T-helper 1 cell (primary cell): ENCODE measurements around the gene HES5.
A peak's percentile ranks its signal among the peaks of the same experiment; 100 is the strongest.

Experiments used
- DNase-seq, 5 donors: peaks; one replicate each; pipeline ENCODE4 v3.0.0-alpha.2; 2012 to 2020

Gene HES5

GRCh38 chr1:2499986-2500596 is 30.0 kb downstream of the HES5 start:
- DNase-seq = peak in 1 of 5 donors; percentile 63

- DNase-seq = no peak
Measured at GRCh38 chr1:2499260-2499659, 30.8 kb downstream of the HES5 start.

- DNase-seq = no peak
Measured at GRCh38 chr1:2498648-2499047, 31.4 kb downstream of the HES5 start.

- no peak for DNase-seq
Measured at GRCh38 chr1:2497891-2498290, 32.2 kb downstream of the HES5 start.

GRCh38 chr1:2496746-2497145 is 33.3 kb downstream of the HES5 start:
- DNase-seq = no peak

GRCh38 chr1:2496087-2496622 is 33.9 kb downstream of the HES5 start:
- DNase-seq = no peak

DNA sequence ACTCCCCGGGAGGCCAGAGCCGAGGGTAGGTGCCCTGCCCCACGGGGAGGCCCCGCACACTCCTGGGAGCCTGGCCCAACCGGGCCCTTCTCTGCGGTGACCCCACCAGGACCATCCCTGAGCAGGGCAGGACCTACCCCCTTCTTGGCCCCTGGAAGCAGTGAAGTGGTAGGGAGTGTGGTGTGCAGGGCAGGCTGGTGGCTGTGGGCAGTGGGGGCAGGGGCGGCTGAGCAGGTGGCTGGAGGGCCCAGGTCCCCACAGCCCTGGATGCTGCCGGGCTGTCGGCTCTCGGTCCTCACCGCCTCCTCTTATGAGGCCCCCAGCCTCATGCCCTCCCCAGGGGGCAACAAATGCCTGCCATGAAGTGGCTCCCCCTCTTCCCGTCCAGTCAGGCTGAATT is 34.5 kb downstream of the HES5 start:
- no peak for DNase-seq

DNA sequence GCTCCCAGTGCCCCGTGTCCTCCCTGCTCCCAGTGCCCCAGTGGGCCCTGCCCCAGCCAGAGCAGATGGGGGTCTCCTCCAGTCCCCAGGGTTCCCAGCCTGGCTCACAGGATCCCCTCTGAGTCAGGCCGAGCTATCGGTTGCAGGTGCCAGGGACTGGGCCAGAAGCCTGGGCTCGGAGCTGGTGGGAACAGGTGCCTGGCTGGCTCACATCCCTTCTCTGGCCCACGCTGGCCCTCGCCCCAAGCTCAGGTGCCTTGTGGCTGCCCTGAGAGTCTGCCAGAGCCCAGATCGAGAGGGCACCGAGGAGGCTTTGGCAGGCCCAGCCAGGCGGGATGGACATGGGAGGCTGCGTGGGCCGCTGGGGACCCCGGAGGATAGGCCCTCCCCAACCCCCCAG is 35.0 kb downstream of the HES5 start:
- DNase-seq = no peak

- DNase-seq = no peak
Measured at GRCh38 chr1:2494323-2494693, 35.8 kb downstream of the HES5 start.

DNA sequence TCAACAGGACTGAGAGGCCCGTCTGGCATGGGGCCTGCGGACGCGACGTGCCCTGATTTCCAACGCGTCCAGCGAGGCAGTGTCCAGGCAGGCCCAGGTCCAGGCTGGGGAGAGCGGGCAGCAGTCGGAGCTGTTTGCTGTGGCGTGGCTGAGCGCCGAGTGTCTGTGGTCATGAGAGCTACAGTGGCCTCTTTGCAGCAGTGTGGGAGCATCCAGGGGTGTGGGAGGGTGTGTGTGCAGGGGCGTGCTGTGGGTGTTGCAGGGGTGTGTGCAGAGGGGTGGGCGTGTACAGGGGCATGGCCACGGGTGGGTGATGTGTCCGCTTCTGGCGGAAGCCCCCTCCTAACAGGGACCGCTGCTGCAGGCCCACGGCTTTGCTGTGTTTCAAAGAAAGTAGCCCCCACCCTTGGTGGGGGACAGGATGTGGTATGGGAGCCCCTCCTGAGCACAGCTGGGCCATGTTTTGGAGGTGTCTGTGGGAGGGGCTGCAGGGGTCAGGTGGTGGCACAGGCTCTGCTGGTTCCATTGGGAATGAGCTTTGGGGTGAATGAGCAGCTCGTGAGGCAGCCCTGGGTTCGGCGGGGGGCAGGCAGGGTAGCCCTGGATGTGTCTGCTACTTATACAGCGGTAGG is 36.3 kb downstream of the HES5 start:
- DNase-seq = no peak

DNA sequence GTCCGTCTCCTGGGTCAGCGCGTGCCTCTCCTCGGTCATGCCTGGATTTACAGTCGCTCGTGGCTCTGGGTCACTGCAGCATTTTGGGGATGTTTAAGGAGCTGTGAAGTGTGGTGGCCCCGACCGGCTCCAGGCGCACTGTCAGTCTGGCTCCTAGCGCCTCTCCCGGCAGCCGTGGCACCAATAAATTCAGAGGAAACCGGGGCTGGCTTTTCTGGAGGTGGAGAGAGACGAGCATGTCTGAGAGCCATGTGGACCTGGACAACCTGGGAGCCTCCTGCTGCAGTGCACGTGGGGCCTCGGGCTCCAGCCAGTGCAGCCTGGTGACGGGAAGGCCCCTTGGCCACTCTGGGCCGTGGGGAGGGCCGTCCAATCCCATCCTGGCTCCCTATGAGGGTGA is 36.8 kb downstream of the HES5 start:
- DNase-seq = no peak

DNA sequence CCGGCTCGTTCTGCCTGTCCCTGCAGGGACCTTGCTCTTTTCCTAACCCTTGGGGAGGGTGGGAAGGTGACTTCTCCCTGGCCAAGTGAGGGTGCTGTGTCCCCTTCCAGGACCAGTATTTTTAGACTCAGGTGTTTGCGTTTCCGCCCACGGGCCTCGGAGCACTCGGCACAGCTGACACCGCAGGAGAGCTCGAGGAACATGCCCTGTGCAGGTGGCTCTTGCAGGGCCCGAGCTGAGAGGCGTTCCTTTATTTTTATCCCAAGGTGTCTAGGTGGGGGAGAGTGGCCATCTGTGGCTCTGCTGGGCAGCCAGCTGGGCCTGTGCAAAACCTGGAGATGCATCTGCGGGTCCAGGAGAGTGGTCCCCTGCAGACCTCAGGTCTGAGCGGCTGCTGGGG is 38.0 kb downstream of the HES5 start:
- DNase-seq = no peak

DNA sequence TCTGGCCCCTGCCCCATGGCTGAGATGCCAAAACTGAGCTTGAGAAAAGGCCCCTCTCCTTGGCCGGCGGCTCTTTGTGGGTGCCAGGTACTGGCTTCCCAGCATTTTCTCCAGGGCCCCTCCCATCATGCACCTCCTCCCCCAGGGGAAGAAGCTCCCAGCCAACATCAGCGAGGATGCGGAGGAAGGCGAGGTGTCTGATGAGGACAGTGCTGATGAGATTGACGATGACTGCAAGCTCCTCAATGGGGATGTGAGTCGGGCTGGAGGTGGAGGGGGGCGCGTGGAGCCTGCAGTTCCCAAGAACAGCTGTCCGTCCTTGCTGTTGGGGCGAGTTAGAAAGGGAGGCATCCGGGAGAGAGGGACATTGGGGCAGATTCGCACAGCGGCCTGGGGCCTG is 40.4 kb downstream of the HES5 start:
- no peak for DNase-seq

GRCh38 chr1:2488688-2489087 is 41.4 kb downstream of the HES5 start:
- DNase-seq = no peak

GRCh38 chr1:2486558-2486957 is 43.5 kb downstream of the HES5 start:
- DNase-seq = no peak

- DNase-seq = no peak
Measured at GRCh38 chr1:2486041-2486440, 44.0 kb downstream of the HES5 start.

DNA sequence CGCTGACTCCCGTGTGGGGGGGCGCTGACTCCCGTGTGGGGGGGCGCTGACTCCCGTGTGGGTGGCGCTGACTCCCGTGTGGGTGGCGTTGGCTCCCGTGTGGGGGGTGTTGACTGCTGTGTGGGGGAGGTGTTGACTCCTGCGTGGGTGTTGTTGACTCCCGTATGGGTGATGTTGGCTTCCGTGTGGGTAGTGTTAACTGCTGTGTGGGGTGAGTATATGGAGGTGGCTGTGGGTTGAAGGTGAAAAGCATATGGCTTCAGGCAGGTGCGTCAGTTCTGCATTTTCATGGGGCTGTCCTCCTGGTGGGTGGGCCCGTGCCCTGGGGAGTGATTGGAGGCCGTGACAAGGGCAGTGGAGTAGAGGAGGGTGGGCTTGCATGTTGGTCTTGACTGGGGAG is 46.1 kb downstream of the HES5 start:
- no peak for DNase-seq

DNA sequence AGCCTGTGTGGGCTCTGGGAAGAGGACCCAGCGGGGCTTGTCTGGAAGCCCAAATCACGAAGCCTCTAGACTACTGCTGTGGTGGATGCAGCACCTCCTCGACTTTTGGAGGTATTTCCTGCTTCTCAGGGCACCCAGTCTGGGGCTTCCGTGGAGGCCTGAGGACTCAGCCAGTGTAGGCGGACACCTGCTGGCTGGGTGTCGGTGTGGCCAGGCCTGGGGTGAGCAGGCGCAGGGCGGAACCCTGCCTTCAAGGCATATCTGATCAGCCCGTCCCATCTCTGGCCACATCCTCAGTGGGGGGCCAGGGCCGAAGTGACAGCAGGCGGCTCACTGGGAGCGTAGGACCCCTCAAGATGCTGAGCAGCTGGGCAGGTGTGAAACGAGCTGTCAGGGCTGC is 47.0 kb downstream of the HES5 start:
- no peak for DNase-seq

DNA sequence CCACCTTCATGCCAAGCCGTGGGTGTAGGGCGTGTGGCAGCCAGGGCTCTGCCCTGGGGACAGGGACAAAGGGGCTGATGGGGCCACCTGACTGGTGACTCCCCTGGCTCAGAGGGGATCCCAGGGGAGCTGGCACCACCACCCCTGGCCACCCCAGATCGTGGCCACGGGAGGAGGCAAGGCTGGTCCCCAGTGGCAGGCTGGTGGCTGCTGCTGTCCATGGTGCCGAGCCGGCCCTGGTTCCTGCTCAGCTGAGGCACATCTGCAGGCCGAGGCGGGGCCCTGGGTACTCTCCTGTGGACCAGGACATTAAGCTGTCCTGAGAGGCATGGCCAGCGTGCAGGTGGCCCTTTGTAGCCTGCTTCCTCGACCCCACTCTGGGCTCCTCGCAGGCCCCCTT is 47.5 kb downstream of the HES5 start:
- DNase-seq = no peak

DNA sequence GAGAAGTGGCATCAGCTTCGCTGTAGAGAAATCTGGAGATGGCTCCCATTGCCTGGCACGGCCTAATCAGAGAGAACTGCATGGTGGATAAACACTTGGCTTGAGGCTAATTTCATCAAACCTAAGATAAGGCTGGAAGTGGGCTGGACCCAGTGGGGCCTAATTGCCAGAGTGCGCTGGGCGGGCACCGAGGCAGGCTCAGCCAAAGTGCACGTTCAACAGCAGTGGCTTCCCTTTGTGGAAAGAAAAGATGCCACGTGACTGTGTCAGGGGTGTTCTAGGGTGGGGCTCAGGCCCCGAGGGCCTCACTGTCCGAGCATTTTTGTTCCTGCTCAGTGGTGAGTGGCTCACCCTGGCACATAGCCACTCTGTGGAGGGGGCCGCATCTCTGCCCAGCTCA is 48.2 kb downstream of the HES5 start:
- no peak for DNase-seq

DNA sequence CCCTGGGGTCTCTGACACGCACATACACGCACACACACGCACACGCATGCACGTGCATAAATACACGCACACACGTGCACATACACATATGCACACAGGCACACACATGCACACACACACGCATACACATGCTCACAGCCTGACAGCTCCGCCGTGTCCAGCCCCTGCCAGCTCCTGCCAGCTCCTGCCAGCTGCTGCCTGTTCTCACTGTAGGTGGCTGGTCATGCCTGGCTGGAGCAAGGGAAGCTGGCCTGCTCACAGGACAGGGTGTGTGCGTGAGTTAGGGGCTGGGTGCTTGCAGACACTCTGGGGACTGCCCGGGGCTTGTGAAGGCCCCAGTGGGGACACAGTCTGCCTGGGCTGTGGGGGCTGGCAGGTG is 49.1 kb downstream of the HES5 start:
- DNase-seq = no peak

DNA sequence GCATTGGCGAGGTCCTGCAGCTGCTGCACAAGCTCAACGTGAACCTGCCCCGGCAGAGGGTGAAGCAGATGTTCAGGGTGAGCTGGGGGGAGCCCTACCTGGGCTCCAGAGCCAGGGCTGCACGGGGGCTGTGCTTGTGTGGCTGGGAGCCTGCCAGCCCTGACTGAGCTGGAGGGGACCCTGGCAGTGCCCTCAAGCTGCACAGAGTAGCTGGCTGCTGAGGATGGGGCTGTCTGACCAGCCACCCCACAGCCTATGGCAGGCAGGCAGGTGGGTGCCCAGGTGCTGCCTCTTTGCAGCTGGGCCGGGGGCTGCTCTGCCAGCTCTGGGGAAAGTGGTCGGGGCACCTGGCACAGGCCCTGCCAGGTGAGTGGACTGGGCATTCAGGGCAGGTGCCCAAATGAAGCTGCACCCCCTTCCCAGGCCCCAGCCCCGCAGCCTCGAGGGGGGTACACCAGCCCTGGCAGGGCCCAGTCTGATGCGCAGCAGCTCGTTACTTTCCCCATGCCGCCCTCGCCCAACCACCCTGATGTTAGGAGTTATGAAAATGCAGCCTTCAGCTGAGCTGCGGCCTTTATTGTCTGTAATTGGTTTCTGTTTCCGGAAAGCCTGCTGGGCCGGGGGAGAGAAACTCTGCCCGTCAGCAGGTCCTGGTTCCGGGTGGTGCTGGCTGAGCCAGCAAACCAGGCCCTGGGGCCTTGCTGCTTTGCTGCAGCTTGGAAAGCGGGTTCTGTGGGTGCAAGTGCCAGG is 49.7 kb downstream of the HES5 start:
- no peak for DNase-seq

DNA sequence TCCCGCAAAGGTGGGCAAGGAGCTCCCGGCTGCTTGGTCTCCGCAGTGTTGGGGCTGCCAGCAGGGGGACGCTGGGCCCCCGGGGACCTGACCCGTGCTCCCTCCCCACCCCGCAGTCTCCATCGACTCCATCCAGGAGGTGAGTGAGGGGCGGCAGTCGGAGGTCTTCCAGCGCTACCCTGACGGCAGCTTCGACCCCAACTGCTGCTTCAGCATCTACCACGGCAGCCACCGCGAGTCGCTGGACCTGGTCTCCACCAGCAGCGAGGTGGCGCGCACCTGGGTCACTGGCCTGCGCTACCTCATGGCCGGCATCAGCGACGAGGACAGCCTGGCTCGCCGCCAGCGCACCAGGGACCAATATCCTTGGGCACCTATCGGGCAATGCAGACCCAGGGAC is 50.4 kb downstream of the HES5 start:
- DNase-seq = no peak

- no peak for DNase-seq
Measured at GRCh38 chr1:2479186-2479585, 50.9 kb downstream of the HES5 start.
